Suppressor macrophage (primary cell): ENCODE measurements around the gene NDUFV2.
"Not testable (repeated sequence)": the region's sequence is repeated elsewhere in the genome, so short reads cannot be mapped to it uniquely, and the experiment has no call there.

Experiments used
- DNase-seq, 4 experiments: peaks; one replicate each; pipeline ENCODE4 v3.0.0-alpha.2; 2020 to 2022
- total RNA-seq, 17 experiments: gene quantifications; one replicate each; lab custom pipeline; 2026; ENCODE audit warnings: mixed read lengths in 6 of 17, inconsistent platforms in 3 of 17; lab: John Stamatoyannopoulos, UW

The NDUFV2 gene
- 0.42 to 6.1 (median 2.6) reads per million in 17 experiments for total RNA-seq

DNA sequence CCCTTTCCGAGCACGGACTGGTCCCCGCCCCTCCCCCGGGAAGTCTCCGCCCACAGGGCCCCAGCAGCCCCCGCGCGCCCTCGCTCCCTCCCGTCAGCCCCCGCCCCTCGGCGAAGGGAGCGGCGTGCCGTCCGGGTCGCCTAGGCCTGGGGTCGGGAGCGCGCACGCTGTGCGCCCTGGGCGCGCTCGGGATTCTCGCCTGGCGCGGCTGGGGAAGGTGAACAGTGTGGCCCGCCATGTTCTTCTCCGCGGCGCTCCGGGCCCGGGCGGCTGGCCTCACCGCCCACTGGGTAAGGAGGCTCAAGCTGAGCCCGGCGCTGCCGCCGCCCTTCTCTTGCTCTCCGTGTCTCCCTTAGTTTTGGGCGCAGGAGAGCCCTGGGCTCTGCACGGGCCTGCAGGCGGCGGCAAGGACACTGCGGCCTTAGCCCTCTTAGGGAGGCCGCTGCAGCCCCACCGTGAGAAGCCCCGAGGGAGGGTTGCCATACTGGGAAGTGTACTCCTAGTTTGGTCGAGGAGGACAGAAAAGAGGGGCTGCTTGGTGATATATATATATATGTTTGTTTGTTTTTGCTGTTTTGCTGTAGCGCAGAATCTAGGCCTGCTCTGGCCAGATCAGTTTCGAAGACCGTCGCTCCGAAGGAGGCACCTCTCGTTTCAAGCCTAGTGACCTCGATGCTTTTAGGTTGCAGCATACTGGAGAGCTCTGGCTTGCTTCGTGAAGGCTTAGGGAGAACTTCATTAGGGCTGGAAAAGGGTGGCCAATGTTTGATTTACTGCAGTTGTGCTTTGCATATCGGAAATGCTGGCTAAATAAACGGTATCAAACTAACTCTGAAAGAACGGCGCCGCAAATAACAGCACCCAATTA is at the start of gene NDUFV2:
TSS of gene NDUFV2 (plus strand) at position 192 of the 868 bp plus-strand sequence. CDS start at position 237, 45 bp downstream.
- peak; percentile 97 to 99 (median 98) for DNase-seq

GRCh38 chr18:9053814-9054213 is 48.7 kb upstream of the NDUFV2 start:
- DNase-seq: no peak

DNA sequence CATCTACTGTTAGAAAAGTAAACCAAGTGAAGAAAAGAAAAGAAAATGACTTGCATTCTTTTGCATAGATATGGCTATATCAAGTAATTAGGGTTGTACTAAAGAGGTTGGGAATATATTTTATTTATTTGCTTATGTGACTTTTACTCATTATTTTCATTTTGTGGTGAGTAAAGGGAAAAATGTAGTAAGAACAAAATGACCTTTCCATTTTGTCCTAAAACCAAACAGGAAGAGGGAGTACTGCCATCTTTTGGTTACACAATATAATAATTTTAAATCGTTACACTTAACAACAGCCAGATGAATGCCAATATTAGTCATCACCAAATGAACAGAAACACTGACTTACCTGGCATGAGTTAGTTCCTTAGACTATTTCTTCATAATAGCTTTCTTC is 47.3 kb upstream of the NDUFV2 start:
- DNase-seq: peak in 2 of 4 experiments; percentile 59 to 61

- DNase-seq: no peak
Observed at GRCh38 chr18:9055626-9056025, 46.9 kb upstream of the NDUFV2 start.

DNA sequence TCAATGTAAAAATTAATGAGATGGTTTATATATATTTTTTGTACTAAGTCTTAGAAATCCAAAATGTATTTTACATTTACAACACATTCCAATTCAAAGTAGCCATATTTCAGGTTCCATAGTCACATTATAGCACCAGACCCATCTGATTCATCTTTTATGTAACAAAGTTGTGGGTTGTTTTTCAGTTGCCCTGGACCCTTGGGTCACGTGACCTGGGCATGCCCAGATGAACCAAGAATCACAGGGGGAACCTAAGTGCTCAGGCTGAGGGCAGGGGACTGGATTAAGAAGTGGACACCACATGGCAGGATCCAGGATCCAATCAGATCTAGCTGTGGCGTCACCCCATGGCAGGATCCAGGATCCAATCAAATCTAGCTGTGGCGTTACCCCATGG is 44.9 kb upstream of the NDUFV2 start:
- peak in 2 of 4 experiments; percentile 10 to 22 for DNase-seq

- DNase-seq: no peak
Observed at GRCh38 chr18:9058406-9058805, 44.1 kb upstream of the NDUFV2 start.

- DNase-seq: peak in 3 of 4 experiments; percentile 53 to 57 (median 53)
Observed at GRCh38 chr18:9062418-9062751, 40.1 kb upstream of the NDUFV2 start.

DNA sequence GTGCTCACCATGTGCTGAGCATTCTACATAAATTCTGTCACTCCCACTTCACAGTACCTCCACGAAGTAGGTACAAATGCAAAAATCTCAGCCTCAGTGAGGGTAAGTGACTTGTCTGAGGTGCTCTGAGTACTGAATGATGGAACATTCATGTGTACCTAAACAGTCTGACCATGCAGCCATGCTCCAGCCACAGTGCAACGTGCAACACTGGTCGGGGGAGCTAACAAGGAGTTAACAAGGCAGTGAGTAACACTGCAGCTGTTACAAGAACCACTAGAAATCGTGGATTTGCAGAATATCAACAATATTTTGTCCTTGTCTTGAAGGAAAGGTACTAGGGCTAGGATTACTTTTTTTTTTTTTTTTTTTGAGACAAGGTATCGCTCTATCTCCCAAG is 36.6 kb upstream of the NDUFV2 start:
- DNase-seq: no peak

GRCh38 chr18:9066358-9066757 is 36.1 kb upstream of the NDUFV2 start:
- DNase-seq: no peak

DNA sequence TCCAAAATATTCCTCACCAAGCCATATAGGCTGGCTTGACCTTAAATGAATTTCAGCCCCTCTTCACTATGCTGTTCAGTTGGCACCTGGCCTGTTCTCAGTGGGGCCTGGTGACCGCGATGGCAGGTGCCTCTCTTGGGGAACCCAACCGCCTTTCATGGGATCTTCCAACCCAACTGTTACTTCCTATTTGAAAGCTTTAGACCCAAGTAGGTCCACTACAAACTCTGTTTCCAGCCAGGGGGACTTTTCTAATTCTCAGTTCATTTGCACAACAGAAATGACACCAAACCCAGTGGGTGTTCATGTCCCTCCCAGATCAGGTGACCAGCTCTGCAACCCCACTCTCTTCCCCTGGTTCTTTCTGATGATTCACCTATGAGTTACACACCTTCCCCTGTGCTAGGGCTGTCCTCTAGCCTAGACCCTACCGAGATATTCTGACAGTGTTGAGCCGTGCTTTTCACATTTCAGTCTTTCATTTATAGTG is 35.6 kb upstream of the NDUFV2 start:
- DNase-seq: peak; percentile 45 to 71 (median 56)

DNA sequence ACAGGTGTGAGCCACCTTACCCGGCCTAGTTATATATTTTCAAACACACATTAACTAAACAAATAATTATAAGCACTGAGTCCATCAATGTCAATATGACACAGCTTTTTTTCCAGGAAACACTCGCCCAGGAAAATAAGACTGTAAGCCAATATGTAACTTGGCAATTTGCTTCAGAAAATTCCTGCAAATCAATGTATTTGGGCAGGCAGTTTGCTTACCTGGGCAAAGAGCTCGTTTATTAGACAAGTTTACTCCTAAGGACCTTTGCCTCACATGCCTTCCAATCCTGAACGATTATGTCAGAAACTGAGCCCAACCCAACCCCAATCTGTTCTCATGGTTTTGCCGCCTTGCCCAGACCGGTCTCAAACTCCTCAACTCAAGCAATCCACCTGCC is 34.7 kb upstream of the NDUFV2 start:
- DNase-seq: no peak

DNA sequence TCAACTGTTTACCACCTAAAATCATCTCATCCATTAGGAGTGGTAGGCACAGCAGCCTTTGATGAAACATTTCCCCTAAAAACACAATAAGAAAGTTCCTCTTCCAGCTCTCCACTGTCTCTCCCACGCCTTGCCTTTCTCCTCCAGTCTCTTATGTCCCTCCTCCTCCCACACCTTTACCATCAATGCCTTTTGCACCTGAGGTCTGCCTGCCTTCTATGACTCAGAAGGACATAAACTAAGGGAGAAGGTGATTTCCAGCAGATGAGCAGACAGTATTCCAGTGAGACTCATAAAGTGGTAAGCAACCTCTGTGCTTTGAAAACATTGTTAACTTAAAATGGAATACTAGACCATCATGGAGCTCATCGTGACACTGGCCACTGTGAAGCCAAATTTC is 34.2 kb upstream of the NDUFV2 start:
- peak in 1 of 4 experiments; percentile 31 for DNase-seq

DNA sequence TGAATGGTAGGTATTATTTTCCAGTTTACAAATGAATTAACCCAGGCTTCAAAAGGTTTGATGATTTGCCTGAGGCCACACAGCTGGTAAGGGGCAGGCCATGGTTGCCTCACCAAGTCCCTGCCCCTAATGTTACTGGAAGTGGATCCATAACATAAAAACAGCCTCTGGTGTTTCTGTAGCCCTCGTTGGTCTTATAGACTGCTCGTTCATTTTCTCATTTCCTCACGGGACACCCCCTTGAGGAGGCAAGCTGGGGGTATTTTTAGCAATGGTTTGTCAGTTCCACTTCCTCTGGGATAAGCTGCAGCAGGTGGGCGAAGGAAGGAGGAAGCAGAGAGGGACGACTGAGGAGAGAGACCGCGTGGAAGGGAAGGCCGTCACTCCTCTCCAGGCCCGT is 32.9 kb upstream of the NDUFV2 start:
- peak; percentile 70 to 89 (median 85) for DNase-seq

DNA sequence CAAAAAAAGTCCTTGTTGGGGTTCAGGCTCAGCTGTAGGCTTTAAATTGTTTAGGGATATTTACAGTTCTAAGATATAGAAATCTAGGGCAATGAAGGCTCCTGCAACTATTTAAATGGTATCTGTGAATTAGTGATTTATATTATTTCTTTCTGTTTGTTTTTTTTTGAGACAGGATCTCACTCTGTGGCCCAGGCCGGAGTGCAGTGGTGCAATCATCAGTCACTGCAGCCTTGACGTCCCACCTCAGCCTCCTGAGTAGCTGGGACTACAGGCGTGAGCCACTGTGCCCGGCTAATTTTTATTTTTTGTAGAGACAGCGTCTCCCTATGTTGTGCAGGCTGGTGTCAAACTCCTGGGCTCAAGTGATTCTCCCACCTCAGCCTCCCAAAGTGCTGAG is 32.3 kb upstream of the NDUFV2 start:
- DNase-seq: no peak

- DNase-seq: peak; percentile 46 to 78 (median 56)
Observed at GRCh38 chr18:9079818-9080528, 22.5 kb upstream of the NDUFV2 start.

DNA sequence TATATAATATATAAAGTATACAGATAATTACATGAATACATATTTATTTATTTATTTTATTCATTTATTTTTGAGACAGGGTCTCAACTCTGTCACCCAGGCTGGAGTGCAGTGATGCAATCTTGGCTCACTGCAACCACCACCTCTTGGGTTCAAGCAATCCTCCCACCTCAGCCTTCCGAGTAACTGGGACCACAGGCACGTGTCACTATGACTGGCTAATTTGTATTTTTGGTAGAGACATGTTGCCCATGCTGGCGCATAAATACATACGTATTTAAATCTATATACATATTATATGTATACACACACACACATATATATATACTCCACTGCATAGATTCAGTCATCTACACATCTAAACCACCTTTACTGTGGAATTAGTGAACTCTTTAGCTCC is 20.6 kb upstream of the NDUFV2 start:
- no peak for DNase-seq

DNA sequence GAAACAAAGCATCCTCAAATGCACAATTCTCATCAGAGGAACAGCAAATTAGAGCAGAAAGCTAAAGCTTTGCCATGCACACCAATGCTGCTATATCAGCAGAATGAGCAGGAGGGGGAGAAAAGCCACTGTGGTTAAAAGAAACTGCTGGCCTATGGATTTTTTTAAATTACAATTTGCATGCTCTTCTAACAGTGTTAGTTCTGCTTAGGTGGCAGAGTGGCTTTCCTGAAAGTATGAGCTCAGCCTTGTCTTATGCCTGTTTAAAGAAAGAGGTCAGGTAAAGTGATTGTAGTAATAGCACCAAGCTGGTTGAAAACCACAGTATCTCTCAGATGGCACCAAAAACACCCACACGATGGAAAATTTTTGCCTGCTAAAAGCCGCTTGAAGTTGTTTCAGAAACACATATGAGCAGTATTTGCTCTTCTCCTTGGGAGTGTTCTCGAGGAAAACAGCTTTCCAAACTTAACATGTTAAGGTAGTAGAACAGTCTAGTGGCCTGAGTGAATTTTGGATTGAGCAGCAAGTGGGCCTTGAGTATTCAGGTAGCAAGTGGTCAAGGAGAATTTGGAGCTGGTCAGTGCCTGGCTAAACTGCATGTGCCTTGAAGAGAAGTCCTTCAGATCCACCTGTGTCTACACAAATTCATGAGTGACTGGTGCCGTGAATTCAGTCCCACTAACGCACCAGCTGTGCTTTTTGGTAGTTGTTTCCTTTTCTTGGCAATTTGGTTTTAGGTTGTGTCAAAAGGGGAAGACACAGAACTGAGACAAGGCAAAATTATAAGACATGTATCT is 19.6 kb upstream of the NDUFV2 start:
- DNase-seq: peak; percentile 43 to 79 (median 56)

- DNase-seq: no peak
Observed at GRCh38 chr18:9086015-9086414, 16.5 kb upstream of the NDUFV2 start.

GRCh38 chr18:9086624-9087023 is 15.9 kb upstream of the NDUFV2 start:
- DNase-seq: no peak

DNA sequence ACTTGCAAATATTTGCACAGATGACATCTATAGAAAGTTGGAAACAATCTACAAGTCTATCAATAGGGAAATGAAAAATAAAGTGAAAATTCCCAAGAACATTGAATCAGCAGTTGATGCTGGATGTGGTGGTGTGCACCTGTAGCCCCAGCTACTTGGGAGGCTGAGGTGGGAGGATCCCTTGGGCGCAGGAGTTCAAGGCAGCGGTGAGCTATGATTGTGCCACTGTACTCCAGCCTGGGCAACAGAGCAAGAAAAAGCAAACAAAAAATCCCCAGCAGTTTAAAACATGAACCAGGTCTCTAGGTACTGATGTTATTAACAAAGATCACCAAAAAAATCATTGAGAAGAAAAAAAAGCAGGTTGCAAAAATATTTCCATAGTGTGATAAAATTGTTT is 15.4 kb upstream of the NDUFV2 start:
- no peak for DNase-seq

GRCh38 chr18:9088252-9088651 is 14.2 kb upstream of the NDUFV2 start:
- no peak for DNase-seq

- DNase-seq: not testable (repeated sequence)
Observed at GRCh38 chr18:9088727-9089126, 13.8 kb upstream of the NDUFV2 start.

- no peak for DNase-seq
Observed at GRCh38 chr18:9090578-9090977, 11.9 kb upstream of the NDUFV2 start.
